Measurements from ENCODE around the gene MROH2A.

The MROH2A gene

GRCh38 chr2:233811087-233811486 lies 33.0 kb downstream of the MROH2A start:
- no peak for TF ChIP-seq CTCF (IDR thresholded peaks at IDR 0.05; ENCODE audit: insufficient read depth, missing control alignments)
- FAIRE-seq: no peak
- DNase-seq (ENCODE audit: insufficient read length, low spot score): no peak

GRCh38 chr2:233811732-233812131 lies 33.6 kb downstream of the MROH2A start:
- FAIRE-seq: no peak
- no peak for TF ChIP-seq CTCF (IDR thresholded peaks at IDR 0.05; ENCODE audit: insufficient read depth, missing control alignments)
- no peak for DNase-seq (ENCODE audit: insufficient read length, low spot score)

- TF ChIP-seq CTCF (IDR thresholded peaks at IDR 0.05; ENCODE audit: insufficient read depth, missing control alignments): no peak
- DNase-seq (ENCODE audit: insufficient read length, low spot score) (no peak), FAIRE-seq (no peak)
Measured at GRCh38 chr2:233813236-233814055, 35.3 kb downstream of the MROH2A start.

- no peak for DNase-seq (ENCODE audit: insufficient read length, low spot score)
- no peak for FAIRE-seq
- TF ChIP-seq CTCF (IDR thresholded peaks at IDR 0.05; ENCODE audit: insufficient read depth, missing control alignments): no peak
Measured at GRCh38 chr2:233814056-233814835, 36.1 kb downstream of the MROH2A start.

- no peak for TF ChIP-seq CTCF (IDR thresholded peaks at IDR 0.05; ENCODE audit: insufficient read depth, missing control alignments)
- FAIRE-seq (no peak), DNase-seq (ENCODE audit: insufficient read length, low spot score) (no peak)
Measured at GRCh38 chr2:233815861-233816260, 37.7 kb downstream of the MROH2A start.

GRCh38 chr2:233816334-233816733 lies 38.2 kb downstream of the MROH2A start:
- FAIRE-seq: no peak
- TF ChIP-seq CTCF (IDR thresholded peaks at IDR 0.05; ENCODE audit: insufficient read depth, missing control alignments): no peak
- no peak for DNase-seq (ENCODE audit: insufficient read length, low spot score)

GRCh38 chr2:233816771-233817170 lies 38.6 kb downstream of the MROH2A start:
- no peak for FAIRE-seq
- no peak for DNase-seq (ENCODE audit: insufficient read length, low spot score)
- no peak for TF ChIP-seq CTCF (IDR thresholded peaks at IDR 0.05; ENCODE audit: insufficient read depth, missing control alignments)
